ENCODE results near the gene CAST.

- no peak for TF ChIP-seq POLR2A (IDR thresholded peaks at IDR 0.05)
- no peak for TF ChIP-seq CTCF (IDR thresholded peaks at IDR 0.05)
- no peak for TF ChIP-seq POLR2AphosphoS5 (IDR thresholded peaks at IDR 0.05)
These were observed 46.4 kb downstream of the CAST start for GRCh38 chr5:96708600-96708999.

Measured in suprapubic skin (tissue), 4 donors.